Measurements from ENCODE around the gene INTS11. TPM values are rescaled to one million over a fixed set of nuclear protein-coding genes. Genes with fewer than 3 reads are reported as not detected.

The INTS11 gene
- total RNA-seq, 1 donor from 2014 or later = 28.2 TPM

- DNase-seq = no peak
Measured at GRCh38 chr1:1357871-1358432, 33.5 kb upstream of the INTS11 start.

GRCh38 chr1:1356796-1357401 lies 32.4 kb upstream of the INTS11 start:
- DNase-seq = no peak

- DNase-seq = no peak
Measured at GRCh38 chr1:1356166-1356795, 31.8 kb upstream of the INTS11 start.

GRCh38 chr1:1355416-1355815 lies 31.0 kb upstream of the INTS11 start:
- no peak for DNase-seq

- DNase-seq = no peak
Measured at GRCh38 chr1:1354271-1355247, 30.1 kb upstream of the INTS11 start.

- no peak for DNase-seq
Measured at GRCh38 chr1:1353389-1354151, 29.1 kb upstream of the INTS11 start.

GRCh38 chr1:1352786-1353388 lies 28.4 kb upstream of the INTS11 start:
- DNase-seq = no peak

GRCh38 chr1:1351511-1352427 lies 27.3 kb upstream of the INTS11 start:
- no peak for DNase-seq

GRCh38 chr1:1349256-1350012 lies 25.0 kb upstream of the INTS11 start, which contains the start of gene DVL1:
Gene DVL1 (minus strand): TSS chr1:1349418. CDS start chr1:1349065, 353 bp downstream.
- peak; percentile 63 for DNase-seq

GRCh38 chr1:1348420-1349255 lies 24.2 kb upstream of the INTS11 start:
- DNase-seq = no peak

GRCh38 chr1:1347663-1348419 lies 23.4 kb upstream of the INTS11 start:
- no peak for DNase-seq

GRCh38 chr1:1347026-1347595 lies 22.7 kb upstream of the INTS11 start:
- no peak for DNase-seq

- no peak for DNase-seq
Measured at GRCh38 chr1:1346501-1346890, 22.0 kb upstream of the INTS11 start.

- no peak for DNase-seq
Measured at GRCh38 chr1:1345860-1346500, 21.5 kb upstream of the INTS11 start.

GRCh38 chr1:1345384-1345783 lies 20.9 kb upstream of the INTS11 start:
- DNase-seq = no peak

GRCh38 chr1:1344655-1345361 lies 20.3 kb upstream of the INTS11 start:
- no peak for DNase-seq

All from occipital lobe (tissue), 2 donors.